Measurements from ENCODE around the gene IFI27L1.

The IFI27L1 gene

DNA sequence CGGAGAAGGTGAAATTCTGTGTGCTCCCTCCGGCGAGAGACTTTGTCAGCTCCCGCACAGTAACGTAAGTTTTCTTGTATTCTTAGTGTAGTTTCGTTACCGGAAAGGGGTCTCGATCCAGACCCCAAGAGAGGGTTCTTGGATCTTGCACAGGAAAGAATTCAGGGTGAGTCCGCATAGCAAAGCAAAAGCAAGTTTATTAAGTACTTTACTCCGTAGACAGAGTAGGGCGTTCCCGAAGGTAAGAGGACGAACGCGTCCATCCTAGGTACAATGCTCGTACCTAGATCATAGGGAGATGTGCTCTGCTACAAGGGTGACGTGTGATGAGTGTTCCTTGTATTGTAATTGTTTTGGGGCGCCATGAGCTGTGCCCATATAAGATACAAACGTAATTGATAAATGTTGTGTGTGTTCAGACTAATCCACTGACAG lies 293 bp downstream of the IFI27L1 start:
- peak; percentile 54 for DNase-seq

DNA sequence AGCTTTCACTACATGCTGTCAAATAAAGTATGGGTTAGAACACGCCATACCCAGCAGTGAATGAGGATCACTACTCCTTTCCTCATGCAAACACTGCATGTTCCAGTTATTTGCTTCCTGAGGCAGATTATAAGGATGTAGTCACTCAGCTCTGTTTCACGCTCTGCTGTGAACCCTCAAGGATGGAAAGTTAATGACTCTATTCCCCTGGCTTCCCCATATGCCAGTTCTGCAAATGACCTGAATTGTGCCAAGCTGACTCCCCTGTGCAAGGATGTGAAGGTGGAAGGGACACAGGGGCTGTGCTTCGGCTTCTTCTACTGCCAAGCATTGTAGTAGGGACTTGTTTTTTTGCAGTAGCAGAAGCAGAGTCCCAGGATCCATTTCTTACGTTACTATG lies 6.8 kb downstream of the IFI27L1 start:
- no peak for DNase-seq

DNA sequence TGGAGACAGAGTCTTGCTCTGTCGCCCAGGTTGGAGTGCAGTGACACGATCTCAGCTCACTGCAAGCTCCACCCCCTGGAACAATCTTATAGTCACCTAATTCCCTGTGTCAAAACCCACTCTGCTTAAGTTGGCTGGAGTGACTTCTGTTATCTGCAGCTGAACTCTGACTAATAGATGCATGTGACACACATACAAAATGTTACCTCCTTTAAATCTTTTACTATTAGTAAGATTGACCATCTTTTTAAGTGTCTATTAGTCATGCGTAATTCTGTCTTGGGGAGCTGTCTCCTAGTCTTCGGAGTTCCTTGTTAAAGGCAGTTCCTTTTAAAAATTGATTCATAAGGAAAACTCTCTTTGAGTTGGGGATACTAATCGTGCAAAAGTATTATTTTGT lies 7.4 kb downstream of the IFI27L1 start:
- no peak for DNase-seq

DNA sequence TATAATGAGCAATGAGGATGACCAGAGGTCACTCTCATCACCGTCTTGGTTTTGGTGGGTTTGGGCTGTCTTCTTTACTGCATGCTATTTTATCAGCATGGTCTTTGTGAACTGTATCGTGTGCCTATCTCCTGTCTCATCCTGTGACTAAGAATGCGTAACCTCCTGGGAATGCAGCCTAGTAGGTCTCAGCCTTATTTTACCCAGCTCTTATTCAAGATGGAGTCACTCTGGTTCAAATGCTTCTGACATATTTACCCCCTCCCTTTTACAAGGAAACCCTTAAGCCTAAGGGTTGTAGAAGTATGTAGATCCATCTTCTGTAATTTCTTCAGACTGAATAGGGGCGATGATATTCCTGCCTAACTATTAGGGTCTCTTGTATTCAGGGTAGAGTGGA lies 8.4 kb downstream of the IFI27L1 start:
- no peak for DNase-seq

DNA sequence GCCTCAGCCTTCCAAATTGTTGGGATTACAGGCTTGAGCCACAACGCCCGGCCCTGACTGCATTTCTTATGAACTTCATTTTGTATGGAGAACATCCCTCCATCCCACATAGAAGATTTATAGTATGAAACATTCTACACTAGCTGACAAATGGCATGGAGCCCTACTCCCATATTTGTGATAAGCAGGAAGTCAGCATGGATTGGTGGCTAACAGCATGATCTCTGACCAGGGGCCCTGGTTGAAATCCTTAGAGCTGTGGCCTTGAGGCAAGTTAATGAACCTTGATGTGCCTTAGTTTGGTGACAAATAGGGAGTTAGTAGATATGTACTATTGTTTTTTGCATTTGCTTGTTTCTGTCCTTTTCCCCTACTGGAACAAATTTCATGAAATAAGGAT lies 12.3 kb downstream of the IFI27L1 start:
- DNase-seq, result no peak

DNA sequence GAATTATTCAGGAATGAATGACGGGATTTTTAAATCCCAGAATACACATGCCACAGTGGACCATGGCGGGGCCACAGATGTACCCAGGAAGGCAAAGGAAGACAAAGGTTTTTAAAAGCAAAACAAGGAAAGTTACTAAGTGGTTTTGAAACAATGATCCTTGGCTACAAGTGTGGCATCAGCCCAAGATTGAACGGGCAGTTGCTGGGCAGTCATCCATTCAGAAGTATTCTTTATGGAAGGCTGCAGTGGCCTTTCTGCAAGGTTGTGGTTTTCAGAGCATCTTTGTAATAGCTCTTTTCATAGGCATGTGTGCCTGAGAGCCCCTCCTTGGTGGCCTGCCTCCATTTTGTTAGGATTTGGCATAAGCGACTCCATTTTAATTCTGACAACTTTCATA lies 16.0 kb downstream of the IFI27L1 start:
- DNase-seq, result no peak

DNA sequence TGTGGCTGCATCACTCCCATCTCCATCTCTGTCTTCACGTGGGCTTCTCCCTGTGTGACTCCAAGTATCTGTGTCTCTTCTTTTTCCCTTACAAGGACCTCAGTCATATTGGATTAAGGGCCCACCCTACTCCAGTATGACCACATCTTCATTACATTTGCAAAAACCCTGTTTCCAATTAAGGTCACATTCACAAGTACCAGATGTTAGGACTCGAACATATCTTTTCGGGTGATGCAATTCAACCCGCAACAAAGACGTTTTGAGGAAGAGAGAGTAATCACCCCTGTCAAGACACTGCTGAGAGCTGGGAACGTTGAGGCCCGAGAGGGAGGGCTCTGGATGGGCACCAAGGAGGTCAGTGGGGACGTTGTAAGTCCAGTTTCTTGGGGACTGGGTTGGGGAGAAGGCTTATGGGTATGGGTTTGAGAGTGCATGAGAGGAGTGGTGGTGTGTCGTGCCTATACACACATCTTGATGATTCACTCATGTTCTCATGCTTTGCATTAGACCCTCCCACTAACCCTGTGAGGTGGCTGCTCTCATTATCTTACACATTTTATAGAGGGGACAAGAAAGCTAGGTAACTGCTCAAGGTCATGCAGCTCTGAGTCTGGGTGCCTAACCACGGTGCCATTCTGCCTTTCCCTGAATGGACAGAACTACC lies 17.3 kb downstream of the IFI27L1 start:
- DNase-seq, result no peak

DNA sequence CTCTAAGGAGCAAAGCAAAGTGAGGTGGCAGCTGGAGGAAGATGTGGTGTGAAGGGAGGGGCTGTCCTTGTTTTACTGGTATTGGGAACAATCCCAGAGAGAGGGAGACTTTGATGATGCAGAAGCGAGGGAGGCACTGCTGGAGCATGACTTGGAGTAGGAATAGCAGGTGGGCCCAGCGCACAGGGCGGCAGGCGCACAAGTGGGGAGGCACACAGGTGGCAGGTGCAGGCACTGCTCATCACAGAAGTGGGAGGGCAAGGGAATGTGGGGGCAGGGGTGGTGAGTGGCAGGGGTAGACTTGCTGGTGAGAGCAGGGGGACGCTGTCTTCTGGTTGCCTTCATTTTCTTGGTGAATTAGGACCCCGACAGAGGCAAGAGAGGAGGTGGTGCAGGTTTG lies 17.9 kb downstream of the IFI27L1 start:
- DNase-seq, result no peak

DNA sequence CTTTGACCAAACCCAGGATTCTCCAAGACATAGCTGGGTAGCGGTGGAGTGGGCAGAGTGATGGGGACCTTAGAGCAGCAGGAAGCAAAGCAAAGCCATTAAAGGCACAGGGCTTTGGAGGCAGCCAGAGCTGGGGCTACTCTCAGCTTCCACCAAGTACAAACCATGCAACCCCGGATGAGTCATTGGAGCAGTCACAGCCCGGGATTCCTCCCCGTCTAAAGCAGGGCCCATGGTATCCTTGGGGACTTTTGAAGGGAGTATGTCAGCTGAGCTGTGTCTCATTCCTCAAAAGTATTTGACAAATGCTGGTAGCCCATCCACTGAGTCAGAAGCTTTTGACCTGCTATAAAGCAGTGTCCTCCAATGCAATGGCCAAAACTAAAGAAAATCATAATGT lies 19.7 kb downstream of the IFI27L1 start:
- DNase-seq, result no peak

DNA sequence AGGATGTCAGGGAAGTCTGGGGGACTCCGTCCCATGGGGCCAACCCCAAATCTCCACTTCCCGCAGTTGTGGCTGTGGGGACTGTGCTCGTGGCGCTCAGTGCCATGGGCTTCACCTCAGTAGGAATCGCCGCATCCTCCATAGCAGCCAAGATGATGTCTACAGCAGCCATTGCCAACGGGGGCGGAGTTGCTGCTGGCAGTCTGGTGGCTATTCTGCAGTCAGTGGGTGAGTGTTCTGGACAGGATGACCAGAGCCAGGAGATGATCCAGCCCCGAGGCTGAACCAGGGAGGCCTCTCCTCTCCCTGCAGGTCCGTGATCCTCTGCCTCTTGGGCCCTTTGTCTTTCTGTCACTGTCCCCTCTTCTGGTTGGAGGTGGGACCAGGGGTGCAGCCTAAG lies 20.6 kb downstream of the IFI27L1 start:
- DNase-seq, result no peak

DNA sequence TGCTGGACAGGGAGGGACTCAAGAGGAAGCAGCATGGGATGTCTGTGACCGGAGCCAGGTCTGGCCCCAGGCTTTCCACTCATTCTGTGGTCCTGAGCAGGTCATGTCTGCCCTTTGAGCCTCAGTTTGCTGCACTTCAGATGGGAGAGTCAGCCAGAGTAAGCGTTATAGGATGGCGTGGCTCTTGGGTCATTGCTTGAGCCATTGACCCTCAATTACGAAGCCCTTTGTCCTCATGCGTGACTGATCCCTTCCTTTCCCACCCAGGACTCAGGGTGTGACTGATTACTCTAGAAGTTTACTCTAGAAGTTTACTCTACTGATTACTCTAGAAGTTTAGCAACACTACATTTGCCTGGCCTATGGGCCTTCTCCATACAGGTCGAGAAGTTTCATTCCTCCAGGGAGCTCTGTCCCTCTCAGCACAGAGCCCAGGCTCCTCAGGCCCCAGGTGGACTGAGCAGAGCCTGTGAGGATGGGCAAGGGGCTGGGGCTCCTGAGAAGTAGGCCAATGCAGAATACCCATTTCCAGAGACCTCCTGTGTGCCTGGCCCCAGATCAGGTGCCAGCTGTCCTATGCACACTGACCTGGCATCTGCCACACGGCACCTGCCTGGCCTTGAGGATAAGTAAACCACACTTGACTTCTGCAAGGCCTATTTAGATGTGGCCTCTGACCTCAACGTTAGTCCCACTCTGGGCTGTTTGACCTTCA lies 21.8 kb downstream of the IFI27L1 start:
- no peak for DNase-seq

DNA sequence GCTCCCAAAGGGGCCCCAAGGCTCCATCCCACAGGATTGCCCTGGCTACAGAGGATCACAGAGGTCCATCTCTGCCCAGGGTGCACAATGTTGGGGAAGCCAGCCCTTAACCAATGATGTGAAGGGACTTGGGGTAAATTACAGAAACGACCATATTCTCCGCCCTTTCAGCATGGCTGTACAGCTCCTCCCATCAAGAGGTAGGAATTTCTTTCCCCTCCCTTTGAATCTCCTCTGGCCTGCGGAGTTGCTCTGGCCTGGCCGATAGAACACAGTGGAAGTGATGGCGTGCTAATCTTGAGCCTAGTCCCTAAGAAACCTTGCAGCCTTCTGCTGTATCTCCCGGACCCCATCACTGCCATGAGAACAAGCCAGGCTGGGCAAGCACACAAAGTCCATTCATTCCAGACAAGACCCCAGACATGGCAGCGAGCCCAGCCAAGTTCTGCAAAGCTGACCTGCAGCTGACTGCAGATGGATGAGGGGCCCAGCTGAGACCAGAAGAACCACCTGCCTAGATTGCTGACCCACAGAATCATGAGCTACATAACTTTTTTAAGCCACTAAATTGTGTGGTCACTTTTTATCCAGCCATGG lies 22.5 kb downstream of the IFI27L1 start:
- DNase-seq, result no peak

DNA sequence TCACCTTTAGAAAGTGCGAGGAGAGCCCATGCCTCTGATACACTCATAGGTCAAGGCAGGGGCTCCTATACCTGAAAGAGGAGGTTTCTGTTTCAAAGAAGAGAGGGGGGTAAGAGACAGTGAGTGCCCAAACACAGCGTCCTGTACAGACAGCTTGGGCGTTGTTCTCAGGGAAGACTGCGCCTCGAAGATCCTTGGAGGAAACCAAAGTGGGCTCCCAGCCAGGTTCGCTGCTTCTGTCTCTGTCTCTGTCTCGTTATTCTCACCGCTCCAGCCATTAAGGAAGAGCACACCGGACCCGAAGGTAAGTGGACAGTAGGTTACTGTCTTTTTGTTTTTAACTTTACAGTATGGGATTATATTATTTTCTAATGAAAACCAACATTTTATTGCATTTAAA lies 23.6 kb downstream of the IFI27L1 start:
- no peak for DNase-seq

DNA sequence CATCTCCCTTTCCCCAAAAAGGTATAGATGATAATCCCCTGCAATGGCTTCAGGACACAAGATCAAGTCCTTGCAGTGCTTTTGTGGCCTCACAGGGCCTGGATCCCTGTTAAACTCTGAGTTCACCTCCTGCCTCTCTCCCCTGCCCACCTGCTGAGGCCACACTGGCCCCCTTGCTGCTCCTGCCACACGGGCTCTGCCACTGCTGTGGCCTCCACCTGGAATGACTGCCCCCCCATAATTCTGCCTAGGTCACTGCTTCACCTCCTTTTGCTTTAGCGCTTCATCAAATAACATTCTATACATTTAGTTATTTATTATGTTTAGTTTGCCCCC lies 28.8 kb downstream of the IFI27L1 start:
- DNase-seq, result no peak

DNA sequence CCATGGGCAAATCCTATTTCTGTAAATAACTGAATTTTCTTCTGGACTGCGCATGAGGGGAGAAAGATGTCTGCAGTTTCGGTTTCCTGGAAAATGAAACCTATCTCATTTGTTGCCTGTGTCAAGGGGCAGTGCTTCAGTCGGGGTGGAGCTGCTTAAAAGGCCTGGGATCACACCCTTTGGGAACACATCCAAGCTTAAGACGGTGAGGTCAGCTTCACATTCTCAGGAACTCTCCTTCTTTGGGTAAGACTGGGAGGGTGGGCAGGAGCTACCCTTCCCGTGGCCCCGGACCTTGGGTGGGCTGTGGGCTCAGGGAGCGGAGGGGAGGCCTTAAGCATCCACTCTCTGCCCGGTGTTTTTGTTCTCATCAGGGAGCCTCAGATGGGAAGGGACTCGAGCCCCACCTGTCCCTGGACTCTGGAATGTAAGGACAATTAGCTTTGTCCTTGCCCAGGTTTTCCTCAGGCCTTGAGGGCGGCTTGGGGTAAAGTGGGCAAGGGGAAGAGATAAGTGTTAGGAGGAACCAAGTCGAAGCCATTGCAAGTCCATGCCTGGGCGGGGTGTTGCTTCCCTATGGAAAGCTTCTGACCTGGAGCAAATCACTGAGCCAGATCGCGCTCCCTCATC lies 29.6 kb downstream of the IFI27L1 start, which contains the start of gene IFI27:
IFI27 (plus strand) TSS at position 185 of the 630 bp plus-strand sequence.
- DNase-seq, result no peak

DNA sequence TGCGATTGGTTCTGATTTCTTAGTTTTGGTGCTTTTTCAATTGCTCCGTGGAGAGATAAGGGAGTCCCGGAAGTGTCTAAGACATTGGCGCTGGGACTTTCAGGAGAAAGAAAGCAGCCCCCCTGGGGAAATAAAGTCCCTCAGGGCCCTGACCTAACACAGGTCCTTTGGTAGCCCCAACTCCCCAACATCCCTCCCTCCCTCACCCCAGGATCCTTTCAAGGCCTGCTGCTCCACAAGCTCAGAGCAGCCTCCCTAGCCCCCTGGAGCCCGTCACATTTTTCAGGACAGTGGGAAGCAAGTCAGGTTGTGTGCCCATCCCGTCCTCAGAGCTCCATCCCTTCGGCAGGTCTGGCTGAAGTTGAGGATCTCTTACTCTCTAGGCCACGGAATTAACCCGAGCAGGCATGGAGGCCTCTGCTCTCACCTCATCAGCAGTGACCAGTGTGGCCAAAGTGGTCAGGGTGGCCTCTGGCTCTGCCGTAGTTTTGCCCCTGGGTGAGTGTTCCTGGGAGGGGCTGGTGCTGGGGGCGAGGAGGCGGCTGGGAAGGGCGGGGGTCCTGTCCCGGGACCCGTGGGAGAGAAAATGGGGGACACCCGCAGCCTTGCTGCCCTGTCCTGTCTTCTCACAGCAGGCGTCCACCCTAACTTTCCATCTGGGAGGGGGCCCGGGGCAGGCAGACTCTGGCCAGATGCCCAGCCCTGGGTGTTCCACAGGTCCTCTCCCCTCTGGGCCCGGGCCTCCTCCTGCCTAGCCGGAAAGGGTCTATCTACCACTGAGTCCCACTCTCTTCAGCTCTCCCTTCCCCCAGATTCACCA lies 30.4 kb downstream of the IFI27L1 start:
- no peak for DNase-seq

DNA sequence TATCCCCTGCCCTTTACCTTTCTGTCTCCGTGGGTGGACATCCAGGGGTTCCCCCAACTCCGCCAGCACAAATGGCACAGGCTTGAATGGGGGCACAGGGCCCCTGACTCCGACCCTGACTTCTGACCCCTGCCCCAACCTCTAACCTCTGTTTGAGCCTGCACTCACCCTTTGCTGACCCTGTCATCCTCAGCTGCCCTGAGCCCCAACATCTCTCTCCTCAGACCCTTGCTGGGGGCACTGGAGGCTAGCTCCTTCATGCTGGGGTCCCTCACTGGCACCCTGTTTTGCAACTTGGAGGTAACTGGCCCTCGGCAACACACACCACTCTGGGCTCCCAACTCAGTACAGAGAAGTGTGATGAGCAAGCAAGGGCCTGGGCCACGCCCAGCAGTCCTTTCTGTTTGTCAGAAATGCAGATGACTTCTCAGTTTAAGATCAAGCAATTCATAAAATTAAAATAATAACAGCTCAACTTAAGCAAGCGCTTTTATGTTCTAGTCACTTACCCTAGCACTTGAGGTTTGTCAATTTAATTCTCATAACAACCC lies 31.5 kb downstream of the IFI27L1 start:
- no peak for DNase-seq

DNA sequence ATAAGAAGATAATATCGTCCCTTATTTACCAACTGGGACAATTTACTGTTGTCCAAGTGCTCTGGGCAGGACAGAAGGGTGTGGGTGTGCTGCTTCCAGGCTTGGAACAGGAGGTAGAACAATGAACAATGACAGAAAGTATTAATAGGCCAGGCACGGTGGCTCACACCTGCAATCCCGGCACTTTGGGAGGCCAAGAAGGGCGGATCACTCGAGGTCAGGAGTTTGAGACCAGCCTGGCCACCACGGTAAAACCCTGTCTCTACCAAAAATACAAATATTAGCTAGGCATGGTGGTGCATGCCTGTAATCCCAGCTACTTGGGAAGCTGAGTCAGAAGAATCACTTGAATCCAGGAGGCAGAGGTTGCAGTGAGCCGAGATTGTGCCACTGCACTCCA lies 32.0 kb downstream of the IFI27L1 start:
- DNase-seq, result no peak

DNA sequence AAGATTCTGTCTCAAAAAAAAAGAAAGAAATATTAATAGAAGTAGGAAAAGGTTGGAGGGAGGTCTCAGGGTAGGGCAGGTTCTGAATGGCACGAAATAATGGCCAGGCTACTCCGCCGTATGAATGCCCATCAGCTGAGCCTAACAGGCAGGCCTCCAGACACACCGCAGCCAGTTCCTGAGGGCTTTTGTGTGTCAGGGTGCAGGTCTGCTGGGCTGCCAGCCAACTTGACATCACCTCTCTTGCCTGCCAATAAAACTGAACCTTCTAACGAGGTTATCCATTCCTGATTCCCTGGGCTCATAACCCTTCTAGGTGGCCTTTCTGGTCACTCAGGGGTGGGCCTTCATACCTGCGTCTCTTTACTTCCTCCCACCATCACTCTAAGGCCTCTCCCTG lies 32.4 kb downstream of the IFI27L1 start:
- DNase-seq, result no peak

DNA sequence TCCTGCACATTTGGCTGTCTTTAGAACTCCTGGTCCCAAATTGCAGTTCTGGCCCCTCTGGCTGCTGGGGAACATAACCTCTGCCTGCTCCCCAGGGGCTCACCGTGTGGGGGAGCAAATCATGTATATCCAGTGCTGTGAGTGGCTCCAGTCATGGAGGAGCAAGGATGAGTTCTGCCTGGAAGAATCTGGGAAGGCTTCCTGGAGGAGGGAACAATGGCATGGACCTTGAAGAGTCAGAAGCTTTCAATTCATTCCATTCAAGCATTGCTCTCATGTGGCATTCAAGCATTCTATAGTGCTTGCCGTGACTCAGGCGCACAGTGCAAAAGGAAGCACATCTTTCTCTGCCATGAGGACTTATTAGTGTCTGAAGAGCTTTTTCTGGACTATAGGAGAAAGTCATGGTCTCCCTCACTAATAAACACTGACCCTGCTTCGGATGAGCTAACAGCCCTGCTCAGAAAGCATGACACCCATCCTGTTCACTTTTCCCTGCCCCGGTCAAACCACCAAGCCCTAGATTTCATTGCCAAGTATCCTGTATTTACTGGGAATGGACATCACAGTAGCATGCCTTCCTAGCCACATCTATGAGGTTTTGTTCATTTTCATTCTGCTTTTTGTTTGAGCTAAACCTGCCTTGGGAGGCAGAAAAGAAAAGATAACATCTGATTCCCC lies 32.9 kb downstream of the IFI27L1 start:
- DNase-seq, result no peak

DNA sequence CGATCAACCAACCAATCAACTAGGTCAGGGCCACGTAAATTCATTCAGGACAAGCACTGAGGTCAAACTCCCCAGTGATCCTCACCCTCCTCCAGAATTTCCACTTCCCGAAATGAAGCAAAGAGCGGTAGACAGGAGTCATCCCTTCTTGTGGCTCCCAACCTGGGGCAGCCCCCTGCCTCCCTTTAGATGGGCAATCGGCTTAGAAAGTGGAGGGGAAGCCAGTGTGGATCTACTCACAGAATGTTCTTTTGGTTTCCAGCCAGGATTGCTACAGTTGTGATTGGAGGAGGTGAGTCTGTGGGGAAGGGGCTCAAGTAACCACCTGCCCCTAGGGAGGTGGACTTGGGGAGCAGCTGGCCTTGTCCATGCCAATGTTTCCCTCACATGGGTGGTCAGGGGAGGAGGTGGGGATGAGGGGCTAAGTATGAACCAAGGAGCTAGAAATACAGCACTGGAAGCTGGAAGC lies 33.5 kb downstream of the IFI27L1 start:
- no peak for DNase-seq

DNA sequence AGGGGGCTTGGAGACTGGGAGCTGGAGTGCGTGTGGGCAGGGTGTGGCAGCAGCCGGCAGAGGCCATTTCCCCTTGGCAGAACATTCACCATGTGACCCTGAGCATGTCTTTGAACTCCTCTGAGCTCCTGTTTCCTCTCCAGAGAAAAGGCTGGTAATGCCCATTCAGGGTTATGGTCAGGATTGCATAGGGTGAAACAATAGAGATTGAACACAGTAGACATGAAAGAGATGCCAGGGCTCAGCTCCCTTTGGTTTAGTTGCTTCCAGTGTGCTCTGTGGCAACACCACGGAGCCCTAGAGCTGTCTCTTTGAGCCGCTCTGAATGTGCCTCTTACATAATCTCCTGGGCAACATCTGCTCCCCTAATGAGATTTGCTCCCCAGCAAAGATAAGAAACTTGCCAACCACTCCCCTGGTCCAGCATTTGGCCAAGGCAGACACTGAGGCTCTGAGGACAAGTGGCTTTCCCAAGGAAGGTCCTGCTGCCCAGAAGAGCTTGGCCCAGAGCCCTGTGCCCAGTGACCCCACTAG lies 34.0 kb downstream of the IFI27L1 start:
- no peak for DNase-seq
